ENCODE measurements around the gene CA7. TPM values are rescaled to one million over a fixed set of nuclear protein-coding genes. Genes with fewer than 3 reads are reported as not detected.

The CA7 gene
- total and polyA plus RNA-seq, 4 donors, result not detected

DNA sequence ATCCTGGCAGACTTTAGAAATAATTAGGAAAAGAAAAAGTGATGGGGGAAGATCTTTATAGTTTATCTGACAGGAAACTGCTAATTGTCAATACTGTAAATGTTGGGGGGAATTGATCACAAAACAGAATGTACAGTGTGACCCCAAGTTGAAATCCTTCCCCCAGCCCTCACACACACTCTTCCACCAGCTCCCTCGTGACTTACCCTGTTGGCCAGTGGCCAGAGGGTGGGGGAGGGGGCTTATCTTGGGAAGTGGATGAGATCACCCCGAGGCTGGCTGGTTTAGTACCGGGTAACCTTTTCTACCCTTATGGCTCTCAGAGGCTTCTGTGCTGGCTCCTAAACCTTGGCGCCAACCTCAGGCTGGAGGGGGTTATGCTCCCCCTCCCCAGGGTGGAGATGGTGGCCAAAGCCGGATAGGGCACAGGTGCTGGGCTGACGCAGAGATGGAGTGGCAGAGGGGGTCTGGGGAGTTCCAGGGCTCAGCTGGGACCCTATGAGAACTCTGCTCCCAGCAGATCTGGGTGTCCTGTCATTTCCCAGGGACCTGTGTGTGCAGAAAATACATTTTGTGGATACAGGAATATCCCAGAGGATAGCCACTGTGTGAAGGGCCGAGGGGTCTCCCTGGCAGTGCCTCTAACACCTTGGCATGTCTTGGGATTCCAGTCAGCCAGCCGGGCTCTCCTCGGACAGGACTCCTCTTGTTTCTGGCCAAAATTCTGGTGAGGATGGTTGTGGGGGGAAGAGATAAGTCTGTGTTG is 55.9 kb downstream of the CA7 start:
- Histone ChIP-seq H3K36me3 (ENCODE audit: control insufficient read depth in 4 of 4, insufficient read depth in 3 of 4, low read depth in 1 of 4, low read length in 3 of 4) (no peaks in the 10 kb centered on the region), H3K9ac (ENCODE audit: low read depth in 1 of 2, low read length in 2 of 2) (no peak overlapping the region), H3K27ac (ENCODE audit: low read depth in 1 of 2, low read length in 2 of 2) (peak overlapping the region; percentile 9 to 61), H3K27me3 (ENCODE audit: control insufficient read depth in 4 of 4, insufficient read depth in 4 of 4, low read length in 3 of 4) (no peaks in the 10 kb centered on the region), H3K4me3 (ENCODE audit: low read depth in 1 of 3, low read length in 3 of 3) (no peak overlapping the region), H3K4me1 (ENCODE audit: control insufficient read depth in 4 of 4, insufficient read depth in 4 of 4, low read length in 3 of 4) (peaks cover 6 to 22% (median 17%) of the 10 kb centered on the region in 4 donors), H3K9me3 (ENCODE audit: control insufficient read depth in 4 of 4, low read length in 3 of 4) (no peaks in the 10 kb centered on the region)
- WGBS, result 53% methylated on average over 9 of the region's 9 CpGs
- DNase-seq (ENCODE audit: low spot score), result peak; percentile 70
- TF ChIP-seq SP1 (IDR thresholded peaks at IDR 0.05), result peak; percentile 5
- peak in 1 of 2 donors; percentile 27 for TF ChIP-seq JUND (IDR thresholded peaks at IDR 0.05)
- no peak for TF ChIP-seq HNF4G (IDR thresholded peaks at IDR 0.05)

DNA sequence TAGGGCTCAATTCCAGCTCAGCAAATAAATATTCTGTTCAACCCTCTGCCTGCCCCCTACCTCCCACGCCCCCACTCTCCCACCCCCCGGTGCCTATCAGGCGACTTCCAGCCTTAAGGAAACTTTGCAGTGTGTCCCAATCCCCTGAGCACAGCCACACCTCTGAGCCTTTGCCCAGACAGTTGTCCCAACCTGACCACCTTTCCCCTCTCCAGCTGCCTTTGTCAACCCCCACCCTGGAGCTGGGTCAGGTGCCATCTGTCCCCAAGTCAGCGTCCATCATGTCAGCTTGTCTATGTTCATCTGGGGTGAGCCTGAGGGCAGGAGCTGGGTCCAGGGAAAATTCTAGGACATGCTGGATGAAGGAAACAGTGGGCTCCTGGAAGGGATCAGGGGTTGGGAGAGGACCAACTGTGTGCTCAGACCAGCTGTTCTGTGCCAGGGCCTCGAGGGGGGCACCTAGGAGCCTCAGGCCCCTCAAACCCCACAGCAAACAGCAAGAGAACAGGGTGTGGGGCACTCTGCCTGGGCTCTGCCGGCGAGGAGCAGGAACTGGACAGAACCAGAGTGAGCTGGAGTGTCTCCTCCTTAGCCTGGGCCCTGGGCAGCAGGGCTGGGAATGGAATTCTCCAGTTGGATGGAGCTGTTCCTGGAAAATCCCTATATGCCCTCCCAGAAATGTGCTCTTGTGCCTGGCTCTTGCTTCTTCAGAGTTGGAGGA is 56.7 kb downstream of the CA7 start:
- Histone ChIP-seq H3K9me3 (ENCODE audit: control insufficient read depth in 4 of 4, low read length in 3 of 4) (no peaks in the 10 kb centered on the region), H3K9ac (ENCODE audit: low read depth in 1 of 2, low read length in 2 of 2) (no peak overlapping the region), H3K27me3 (ENCODE audit: control insufficient read depth in 4 of 4, insufficient read depth in 4 of 4, low read length in 3 of 4) (no peaks in the 10 kb centered on the region), H3K4me3 (ENCODE audit: low read depth in 1 of 3, low read length in 3 of 3) (no peak overlapping the region), H3K4me1 (ENCODE audit: control insufficient read depth in 4 of 4, insufficient read depth in 4 of 4, low read length in 3 of 4) (peaks cover 6 to 22% (median 17%) of the 10 kb centered on the region in 4 donors), H3K36me3 (ENCODE audit: control insufficient read depth in 4 of 4, insufficient read depth in 3 of 4, low read depth in 1 of 4, low read length in 3 of 4) (no peaks in the 10 kb centered on the region), H3K27ac (ENCODE audit: low read depth in 1 of 2, low read length in 2 of 2) (peak overlapping the region in 1 of 2 donors; percentile 36)
- WGBS, result 61% methylated on average over 7 of the region's 7 CpGs
- DNase-seq (ENCODE audit: low spot score), result no peak
- no peak for TF ChIP-seq HNF4G (IDR thresholded peaks at IDR 0.05)
- TF ChIP-seq, protein P1, sequence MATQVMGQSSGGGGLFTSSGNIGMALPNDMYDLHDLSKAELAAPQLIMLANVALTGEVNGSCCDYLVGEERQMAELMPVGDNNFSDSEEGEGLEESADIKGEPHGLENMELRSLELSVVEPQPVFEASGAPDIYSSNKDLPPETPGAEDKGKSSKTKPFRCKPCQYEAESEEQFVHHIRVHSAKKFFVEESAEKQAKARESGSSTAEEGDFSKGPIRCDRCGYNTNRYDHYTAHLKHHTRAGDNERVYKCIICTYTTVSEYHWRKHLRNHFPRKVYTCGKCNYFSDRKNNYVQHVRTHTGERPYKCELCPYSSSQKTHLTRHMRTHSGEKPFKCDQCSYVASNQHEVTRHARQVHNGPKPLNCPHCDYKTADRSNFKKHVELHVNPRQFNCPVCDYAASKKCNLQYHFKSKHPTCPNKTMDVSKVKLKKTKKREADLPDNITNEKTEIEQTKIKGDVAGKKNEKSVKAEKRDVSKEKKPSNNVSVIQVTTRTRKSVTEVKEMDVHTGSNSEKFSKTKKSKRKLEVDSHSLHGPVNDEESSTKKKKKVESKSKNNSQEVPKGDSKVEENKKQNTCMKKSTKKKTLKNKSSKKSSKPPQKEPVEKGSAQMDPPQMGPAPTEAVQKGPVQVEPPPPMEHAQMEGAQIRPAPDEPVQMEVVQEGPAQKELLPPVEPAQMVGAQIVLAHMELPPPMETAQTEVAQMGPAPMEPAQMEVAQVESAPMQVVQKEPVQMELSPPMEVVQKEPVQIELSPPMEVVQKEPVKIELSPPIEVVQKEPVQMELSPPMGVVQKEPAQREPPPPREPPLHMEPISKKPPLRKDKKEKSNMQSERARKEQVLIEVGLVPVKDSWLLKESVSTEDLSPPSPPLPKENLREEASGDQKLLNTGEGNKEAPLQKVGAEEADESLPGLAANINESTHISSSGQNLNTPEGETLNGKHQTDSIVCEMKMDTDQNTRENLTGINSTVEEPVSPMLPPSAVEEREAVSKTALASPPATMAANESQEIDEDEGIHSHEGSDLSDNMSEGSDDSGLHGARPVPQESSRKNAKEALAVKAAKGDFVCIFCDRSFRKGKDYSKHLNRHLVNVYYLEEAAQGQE (IDR thresholded peaks at IDR 0.05), result no peak
- no peak for TF ChIP-seq TAF1 (conservative IDR thresholded peaks at IDR 0.05)
- TF ChIP-seq YY1 (IDR thresholded peaks at IDR 0.05), result no peak
- no peak for TF ChIP-seq RAD21 (IDR thresholded peaks at IDR 0.05)
- no peak for TF ChIP-seq GABPA (IDR thresholded peaks at IDR 0.05 in 1 of 2, conservative IDR thresholded peaks at IDR 0.05 in 1 of 2)
- TF ChIP-seq, protein P2, sequence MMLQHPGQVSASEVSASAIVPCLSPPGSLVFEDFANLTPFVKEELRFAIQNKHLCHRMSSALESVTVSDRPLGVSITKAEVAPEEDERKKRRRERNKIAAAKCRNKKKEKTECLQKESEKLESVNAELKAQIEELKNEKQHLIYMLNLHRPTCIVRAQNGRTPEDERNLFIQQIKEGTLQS (IDR thresholded peaks at IDR 0.05), result no peak
- TF ChIP-seq FOXA1 (IDR thresholded peaks at IDR 0.05), result no peak
- TF ChIP-seq JUND (IDR thresholded peaks at IDR 0.05), result no peak
- TF ChIP-seq, protein P3, sequence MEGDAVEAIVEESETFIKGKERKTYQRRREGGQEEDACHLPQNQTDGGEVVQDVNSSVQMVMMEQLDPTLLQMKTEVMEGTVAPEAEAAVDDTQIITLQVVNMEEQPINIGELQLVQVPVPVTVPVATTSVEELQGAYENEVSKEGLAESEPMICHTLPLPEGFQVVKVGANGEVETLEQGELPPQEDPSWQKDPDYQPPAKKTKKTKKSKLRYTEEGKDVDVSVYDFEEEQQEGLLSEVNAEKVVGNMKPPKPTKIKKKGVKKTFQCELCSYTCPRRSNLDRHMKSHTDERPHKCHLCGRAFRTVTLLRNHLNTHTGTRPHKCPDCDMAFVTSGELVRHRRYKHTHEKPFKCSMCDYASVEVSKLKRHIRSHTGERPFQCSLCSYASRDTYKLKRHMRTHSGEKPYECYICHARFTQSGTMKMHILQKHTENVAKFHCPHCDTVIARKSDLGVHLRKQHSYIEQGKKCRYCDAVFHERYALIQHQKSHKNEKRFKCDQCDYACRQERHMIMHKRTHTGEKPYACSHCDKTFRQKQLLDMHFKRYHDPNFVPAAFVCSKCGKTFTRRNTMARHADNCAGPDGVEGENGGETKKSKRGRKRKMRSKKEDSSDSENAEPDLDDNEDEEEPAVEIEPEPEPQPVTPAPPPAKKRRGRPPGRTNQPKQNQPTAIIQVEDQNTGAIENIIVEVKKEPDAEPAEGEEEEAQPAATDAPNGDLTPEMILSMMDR (IDR thresholded peaks at IDR 0.05; ENCODE audit: low read depth, low read length, missing input control), result no peak
- TF ChIP-seq SP1 (IDR thresholded peaks at IDR 0.05), result no peak
